Heart right ventricle (tissue), 16 donors: ENCODE data around the gene PERCC1. TPM values are rescaled to one million over a fixed set of nuclear protein-coding genes. Genes with fewer than 3 reads are reported as not detected.

Source experiments
- ATAC-seq, 8 donors: fragments of 200-7000 bp; cut with Tn5 transposase; one replicate each; pipeline ENCODE4 v1.9.1; 2020; ENCODE audit warnings: mild to moderate bottlenecking in 8 of 8, moderate library complexity in 8 of 8, moderate number of reproducible peaks in 1 of 8
- DNase-seq, 2 donors: peaks; one replicate each; pipeline ENCODE4 v3.0.0-alpha.2; 2020
- H3K27ac ChIP-seq, 10 donors: fragments of 200-600 bp; sonication (generic) in 2 of 10; one replicate each; pipeline versions ENCODE4 v1.5.0 to v1.8.0; 2020 to 2022; ENCODE audit warnings: mild to moderate bottlenecking in 3 of 10
- H3K27me3 ChIP-seq, 7 donors: fragments of 200-600 bp; one replicate each; pipeline ENCODE4 v1.8.0; 2021 to 2022; ENCODE audit warnings: mild to moderate bottlenecking in 2 of 7
- H3K36me3 ChIP-seq, 9 donors: fragments of 200-600 bp; sonication (generic) in 1 of 9; one replicate each; pipeline versions ENCODE4 v1.5.0 to v1.8.0; 2020 to 2022; ENCODE audit warnings: mild to moderate bottlenecking in 2 of 9
- H3K4me1 ChIP-seq, 9 donors: fragments of 200-600 bp; sonication (generic) in 1 of 9; one replicate each; pipeline versions ENCODE4 v1.5.0 to v1.8.0; 2020 to 2022; ENCODE audit warnings: mild to moderate bottlenecking in 4 of 9
- H3K4me3 ChIP-seq, 10 donors: fragments of 200-600 bp; sonication (generic) in 2 of 10; one replicate each; pipeline versions ENCODE4 v1.5.0 to v1.8.0; 2020 to 2022; ENCODE audit warnings: mild to moderate bottlenecking in 7 of 10, moderate library complexity in 2 of 10
- H3K9me3 ChIP-seq, 11 donors: fragments of 200-600 bp in 10 of 11; sonication (generic) in 2 of 11; one replicate each; pipeline versions ENCODE4 v1.5.0 to v1.8.0; 2013 to 2022; ENCODE audit warnings: mild to moderate bottlenecking in 2 of 11, control low read depth in 1 of 11, moderate library complexity in 1 of 11
- WGBS, 2 donors: extraction: QIAGEN DNeasy Blood & Tissue Kit; methylation state at CpG; one replicate each; pipeline ENCODE4 v1.1.7; 2013; ENCODE audit warnings: inconsistent platforms in 1 of 2; 5-methylcytosine and 5-hydroxymethylcytosine counted together
- intact Hi-C, 10 donors: fragments of 100-400 bp; cut with DNase I; formaldehyde crosslinking; loops; one replicate each; pipeline versions ENCODE4 v1.11.1 to v1.14.2; 2022
- polyA plus RNA-seq, 2 donors: library from polyadenylated mRNA; stranded (reverse); fragments of 200-250 nt; gene quantifications; one replicate each; pipeline ENCODE4 v1.2.3, GENCODE V29; 2013
- total RNA-seq, 10 donors: library from RNA; stranded (reverse); fragmentation: NEBNext Ultra II Directional in 3 of 10; extraction: Animal tissue kit (Norgen Biotek cat#: 25700) in 3 of 10; gene quantifications; one replicate each; pipeline versions ENCODE4 v1.2.1 to v1.2.4, GENCODE V29; 2021 to 2023
- TF ChIP-seq, protein P1 (sequence below), 9 donors: fragments of 200-600 bp; sonication (generic) in 2 of 9; IDR thresholded peaks; one replicate each; pipeline versions ENCODE4 v1.5.0 to v1.8.0; 2021 to 2022; ENCODE audit warnings: antibody characterized with exemption in 9 of 9, mild to moderate bottlenecking in 5 of 9, moderate library complexity in 1 of 9
- donor health status: Arrhythmogenic right ventricular cardiomyopathy.
- donor health status: ischemic (EF 13 %, LVEDD 7.1; RV severe dilation, severe dysfunction).
- donor health status: healthy with polysubstance abuse.
- donor health status: DM: no; HTN: yes; CAD: no.
- donor health status: DM: no; HTN: no; CAD: no.
- donor health status: ischemic (EF 25% LVEDD 6.9; RV normal size, moderate dysfunction).
- donor health status: ischemic (EF 25% LVEDD 5.7; RV mildly dilated, moderate dysfunction).
- donor health status: healthy.
- donor health status: DM: yes; HTN: yes; CAD: no.
- donor health status: Ischemic cardiomyopathy.
- donor health status: ischemic (EF 35%, LVEDD 5.7; RV mildly dilated, moderate dysfunction).
- donor health status: nonischemic (EF 11% LVEDD 7.7; RV severe dilation, severe dysfunction).
- donor health status: DM: yes; HTN: yes; CAD: no.
- donor health status: PGD.
- donor health status: ischemic (EF 29% LVEDD 5.4; RV normal size, mild dysfunction).
- donor health status: nonischemic (EF 23%, LVEDD 6.1; RV moderate dilation, normal function).

PERCC1 gene
- total and polyA plus RNA-seq, 12 donors, result 0.04 to 0.61 (median 0.47) TPM; not detected in 6

DNA sequence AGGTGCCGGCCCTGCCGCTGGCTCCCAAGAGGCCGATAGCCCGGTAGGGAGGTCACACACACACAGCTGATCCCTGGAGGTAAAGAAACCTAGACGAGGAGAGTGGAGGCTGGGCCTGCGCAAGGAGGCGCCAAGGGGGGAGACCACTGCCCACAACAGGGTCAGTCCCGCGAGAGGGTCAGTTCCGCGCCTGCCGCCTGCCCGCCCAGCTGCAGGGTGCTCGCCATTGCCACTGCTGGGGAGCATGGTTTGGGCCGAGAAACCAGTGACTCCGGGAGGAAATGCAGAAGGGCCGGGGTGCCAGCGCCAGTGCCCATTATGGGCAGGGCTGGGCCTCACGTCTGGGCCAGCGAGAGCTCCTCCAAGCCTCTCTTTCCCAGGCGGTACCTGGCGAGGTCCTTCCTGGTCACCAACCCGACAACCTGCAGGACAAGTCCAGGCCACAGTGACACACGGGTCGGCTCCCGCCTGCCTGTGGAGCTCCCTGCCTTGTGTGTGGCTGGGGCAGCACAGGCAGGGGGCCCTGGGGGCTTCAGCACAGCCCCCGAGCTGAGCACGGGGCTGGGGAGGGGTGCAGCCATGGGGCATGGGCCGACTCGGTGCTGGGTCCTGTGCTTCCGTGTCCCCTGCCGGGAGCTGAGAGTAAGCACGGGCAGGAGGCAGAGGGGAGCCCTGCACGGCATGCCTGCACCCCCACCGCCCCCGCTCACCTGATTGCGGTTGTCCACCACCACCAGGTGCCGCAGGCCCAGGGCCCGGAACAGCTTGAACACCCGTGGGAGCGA, 15.6 kb downstream of the PERCC1 start:
- H3K4me1 ChIP-seq, result no peaks in the 10 kb centered on the region
- 92 to 93% methylated on average over 41 of the region's 41 CpGs for WGBS, 2 donors
- ATAC-seq (peak in 1 of 8 donors; percentile 5), DNase-seq (no peak)
- intact Hi-C loops, result no loop called here
- H3K4me3 ChIP-seq, result no peak overlapping the region
- no peak overlapping the region for H3K27ac ChIP-seq
- peaks cover 0 to 64% (median 22%) of the 10 kb centered on the region in 9 donors for H3K36me3 ChIP-seq
- no peaks in the 10 kb centered on the region for H3K27me3 ChIP-seq
- no peaks in the 10 kb centered on the region for H3K9me3 ChIP-seq
- TF ChIP-seq, protein P1, sequence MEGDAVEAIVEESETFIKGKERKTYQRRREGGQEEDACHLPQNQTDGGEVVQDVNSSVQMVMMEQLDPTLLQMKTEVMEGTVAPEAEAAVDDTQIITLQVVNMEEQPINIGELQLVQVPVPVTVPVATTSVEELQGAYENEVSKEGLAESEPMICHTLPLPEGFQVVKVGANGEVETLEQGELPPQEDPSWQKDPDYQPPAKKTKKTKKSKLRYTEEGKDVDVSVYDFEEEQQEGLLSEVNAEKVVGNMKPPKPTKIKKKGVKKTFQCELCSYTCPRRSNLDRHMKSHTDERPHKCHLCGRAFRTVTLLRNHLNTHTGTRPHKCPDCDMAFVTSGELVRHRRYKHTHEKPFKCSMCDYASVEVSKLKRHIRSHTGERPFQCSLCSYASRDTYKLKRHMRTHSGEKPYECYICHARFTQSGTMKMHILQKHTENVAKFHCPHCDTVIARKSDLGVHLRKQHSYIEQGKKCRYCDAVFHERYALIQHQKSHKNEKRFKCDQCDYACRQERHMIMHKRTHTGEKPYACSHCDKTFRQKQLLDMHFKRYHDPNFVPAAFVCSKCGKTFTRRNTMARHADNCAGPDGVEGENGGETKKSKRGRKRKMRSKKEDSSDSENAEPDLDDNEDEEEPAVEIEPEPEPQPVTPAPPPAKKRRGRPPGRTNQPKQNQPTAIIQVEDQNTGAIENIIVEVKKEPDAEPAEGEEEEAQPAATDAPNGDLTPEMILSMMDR (IDR thresholded peaks at IDR 0.05), result no peak

DNA sequence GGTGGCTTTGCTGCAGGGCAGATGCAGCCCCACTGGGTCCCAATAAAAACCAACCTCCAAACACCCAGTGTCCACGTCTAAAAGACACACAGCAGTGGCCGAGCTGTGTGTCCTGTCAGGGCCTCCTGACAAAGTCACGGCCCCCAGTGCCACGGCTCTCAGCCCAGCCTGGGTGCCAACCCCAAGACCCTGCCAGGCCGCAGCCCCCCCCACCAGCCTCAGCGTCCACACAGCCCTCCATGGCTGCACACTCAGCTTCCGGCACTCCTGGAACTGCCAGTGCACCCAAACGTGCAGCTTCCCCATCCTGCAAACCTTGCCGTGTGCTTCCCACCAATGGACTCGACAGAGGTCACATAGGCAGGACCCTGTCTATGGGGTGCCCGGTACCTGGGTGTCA, 17.1 kb downstream of the PERCC1 start:
- no peaks in the 10 kb centered on the region for H3K9me3 ChIP-seq
- H3K4me1 ChIP-seq, result no peaks in the 10 kb centered on the region
- intact Hi-C loops, result no loop called here
- no peak for DNase-seq
- 93 to 95% methylated on average over 11 of the region's 11 CpGs for WGBS, 2 donors
- no peak overlapping the region for H3K27ac ChIP-seq
- TF ChIP-seq, protein P1 (IDR thresholded peaks at IDR 0.05), result no peak
- H3K27me3 ChIP-seq, result no peaks in the 10 kb centered on the region
- no peak overlapping the region for H3K4me3 ChIP-seq
- no peak for ATAC-seq
- H3K36me3 ChIP-seq, result peaks cover 0 to 79% (median 33%) of the 10 kb centered on the region in 9 donors

DNA sequence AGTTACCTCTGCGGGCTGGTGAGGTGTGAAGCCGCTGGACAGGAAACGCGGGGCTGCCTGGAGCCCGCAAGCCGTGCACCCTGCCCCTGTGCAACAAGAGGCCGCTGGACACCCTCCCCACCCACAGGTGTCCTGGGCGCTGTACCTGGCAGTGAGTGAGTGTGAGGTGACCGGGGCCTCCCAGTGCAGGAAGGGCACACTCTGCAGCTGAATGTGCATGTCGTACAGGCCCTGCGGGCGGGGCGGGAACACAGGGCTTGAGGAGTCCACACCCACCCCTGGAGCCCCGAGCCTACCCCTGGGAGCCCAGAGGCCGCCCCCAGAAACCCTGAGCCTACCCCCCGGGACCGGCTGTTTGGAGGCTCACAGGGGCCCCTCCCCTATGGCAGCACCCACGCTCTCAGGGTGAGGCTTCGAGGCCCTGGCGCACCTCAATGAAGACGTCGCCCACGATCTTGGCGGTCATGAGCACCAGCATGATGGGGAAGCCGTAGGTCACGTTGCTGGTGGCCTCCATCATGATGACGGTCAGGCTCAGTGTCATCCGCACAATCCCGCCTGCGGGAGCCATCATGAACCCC, 17.7 kb downstream of the PERCC1 start:
- WGBS, 2 donors, result 95 to 98% methylated on average over 30 of the region's 30 CpGs
- no peak for ATAC-seq

DNA sequence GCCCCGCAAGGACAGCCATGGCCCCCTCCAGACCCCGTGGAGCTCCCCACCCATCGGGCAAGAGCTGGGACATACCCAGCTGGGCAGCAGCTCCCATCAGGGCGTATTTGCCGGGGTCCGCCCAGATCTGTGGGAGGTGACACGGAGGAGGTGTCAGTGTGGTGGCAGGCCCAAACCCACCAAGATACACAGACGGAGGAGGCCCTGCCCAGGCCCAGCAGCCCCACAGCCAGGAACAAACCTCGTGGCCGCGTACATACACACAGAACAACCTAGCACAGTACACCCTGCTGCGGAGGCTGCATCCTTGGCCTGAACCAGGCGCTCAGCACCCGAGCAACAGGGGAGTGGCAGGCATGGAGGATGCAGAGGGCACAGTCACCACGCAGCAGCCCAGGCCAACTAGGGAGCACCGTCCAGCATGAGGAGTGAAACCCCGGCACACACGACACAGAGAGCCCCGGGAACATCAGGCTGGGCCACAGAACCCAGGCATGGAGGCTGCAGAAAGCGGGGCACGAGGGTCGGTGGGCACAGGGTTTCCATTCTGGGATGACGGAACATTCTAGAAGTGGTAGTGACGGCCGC, 18.4 kb downstream of the PERCC1 start:
- 95 to 96% methylated on average over 25 of the region's 25 CpGs for WGBS, 2 donors
- H3K9me3 ChIP-seq, result no peaks in the 10 kb centered on the region
- H3K4me3 ChIP-seq, result no peak overlapping the region
- intact Hi-C loops, result no loop called here
- H3K4me1 ChIP-seq, result no peaks in the 10 kb centered on the region
- H3K36me3 ChIP-seq, result peaks cover 0 to 92% (median 47%) of the 10 kb centered on the region in 9 donors
- ATAC-seq, result no peak
- DNase-seq, result no peak
- no peak overlapping the region for H3K27ac ChIP-seq
- TF ChIP-seq, protein P1 (IDR thresholded peaks at IDR 0.05), result no peak
- H3K27me3 ChIP-seq, result no peaks in the 10 kb centered on the region

More for the DNA sequence above, 17.7 kb downstream of the PERCC1 start:
- H3K36me3 ChIP-seq, result peaks cover 0 to 85% (median 40%) of the 10 kb centered on the region in 9 donors
- TF ChIP-seq, protein P1 (IDR thresholded peaks at IDR 0.05), result no peak
- no peak overlapping the region for H3K4me3 ChIP-seq
- H3K27ac ChIP-seq, result no peak overlapping the region
- H3K27me3 ChIP-seq, result no peaks in the 10 kb centered on the region
- H3K4me1 ChIP-seq, result no peaks in the 10 kb centered on the region
- intact Hi-C loops, result no loop called here
- no peak for DNase-seq
- H3K9me3 ChIP-seq, result no peaks in the 10 kb centered on the region
